ENCODE measurements around the gene FIGN.

The FIGN gene

GRCh38 chr2:163741435-163741834 is 5.6 kb upstream of the FIGN start:
- Histone ChIP-seq H4K20me1 (ENCODE audit: insufficient read depth, low read length) (no peaks in the 10 kb centered on the region), H2AFZ (ENCODE audit: low read depth, low read length) (no peak overlapping the region), H3K27me3 (ENCODE audit: low read depth, low read length) (no peaks in the 10 kb centered on the region), H3K27ac (ENCODE audit: low read length) (no peak overlapping the region), H3K9ac (ENCODE audit: low read length) (no peak overlapping the region), H3K4me1 (ENCODE audit: low read length) (no peaks in the 10 kb centered on the region; the same call in 1 of the 2 replicates), H3K4me3 (ENCODE audit: low read length) (no peak overlapping the region), H3K36me3 (replicated peaks; ENCODE audit: low read depth, low read length) (no peaks in the 10 kb centered on the region), H3K4me2 (ENCODE audit: low read length) (no peak overlapping the region), H3K9me3 (ENCODE audit: insufficient read depth, low read length) (no peaks in the 10 kb centered on the region), H3K79me2 (ENCODE audit: low read length) (no peaks in the 10 kb centered on the region)
- TF ChIP-seq EZH2phosphoT487 (IDR thresholded peaks at IDR 0.05; ENCODE audit: low read depth) (no peak), CTCF (IDR thresholded peaks at IDR 0.05; ENCODE audit: low read depth, low read length) (no peak)

- no peaks in the 10 kb centered on the region for H3K27me3 ChIP-seq (ENCODE audit: low read depth, low read length)
- no peak overlapping the region for H3K9ac ChIP-seq (ENCODE audit: low read length)
- no peaks in the 10 kb centered on the region for H3K9me3 ChIP-seq (ENCODE audit: insufficient read depth, low read length)
- no peak overlapping the region for H3K4me2 ChIP-seq (ENCODE audit: low read length)
- H3K27ac ChIP-seq (ENCODE audit: low read length): no peak overlapping the region
- no peaks in the 10 kb centered on the region for H3K79me2 ChIP-seq (ENCODE audit: low read length)
- no peak for TF ChIP-seq EZH2phosphoT487 (IDR thresholded peaks at IDR 0.05; ENCODE audit: low read depth)
- no peak for TF ChIP-seq CTCF (IDR thresholded peaks at IDR 0.05; ENCODE audit: low read depth, low read length)
- no peaks in the 10 kb centered on the region for H3K36me3 ChIP-seq (replicated peaks; ENCODE audit: low read depth, low read length)
- H3K4me3 ChIP-seq (ENCODE audit: low read length): no peak overlapping the region
- H3K4me1 ChIP-seq (ENCODE audit: low read length): no peaks in the 10 kb centered on the region
- no peaks in the 10 kb centered on the region for H4K20me1 ChIP-seq (ENCODE audit: insufficient read depth, low read length)
- H2AFZ ChIP-seq (ENCODE audit: low read depth, low read length): no peak overlapping the region
Observed at GRCh38 chr2:163737563-163737962, 1.8 kb upstream of the FIGN start.

- Histone ChIP-seq H3K4me1 (ENCODE audit: low read length) (no peaks in the 10 kb centered on the region), H3K4me2 (ENCODE audit: low read length) (no peak overlapping the region), H3K9me3 (ENCODE audit: insufficient read depth, low read length) (no peaks in the 10 kb centered on the region), H3K27ac (ENCODE audit: low read length) (no peak overlapping the region), H3K36me3 (replicated peaks; ENCODE audit: low read depth, low read length) (no peaks in the 10 kb centered on the region), H4K20me1 (ENCODE audit: insufficient read depth, low read length) (no peaks in the 10 kb centered on the region), H3K79me2 (ENCODE audit: low read length) (no peaks in the 10 kb centered on the region), H3K9ac (ENCODE audit: low read length) (no peak overlapping the region), H2AFZ (ENCODE audit: low read depth, low read length) (no peak overlapping the region), H3K27me3 (ENCODE audit: low read depth, low read length) (no peaks in the 10 kb centered on the region), H3K4me3 (ENCODE audit: low read length) (no peak overlapping the region)
- TF ChIP-seq EZH2phosphoT487 (IDR thresholded peaks at IDR 0.05; ENCODE audit: low read depth) (no peak), CTCF (IDR thresholded peaks at IDR 0.05; ENCODE audit: low read depth, low read length) (no peak)
Observed at GRCh38 chr2:163737190-163737439, 1.3 kb upstream of the FIGN start.

GRCh38 chr2:163736433-163737189 is 803 bp upstream of the FIGN start:
- Histone ChIP-seq H4K20me1 (ENCODE audit: insufficient read depth, low read length) (no peaks in the 10 kb centered on the region), H3K79me2 (ENCODE audit: low read length) (no peaks in the 10 kb centered on the region), H3K4me3 (ENCODE audit: low read length) (no peak overlapping the region), H3K4me2 (ENCODE audit: low read length) (no peak overlapping the region), H3K27me3 (ENCODE audit: low read depth, low read length) (no peaks in the 10 kb centered on the region), H3K36me3 (replicated peaks; ENCODE audit: low read depth, low read length) (no peaks in the 10 kb centered on the region), H3K9me3 (ENCODE audit: insufficient read depth, low read length) (no peaks in the 10 kb centered on the region), H2AFZ (ENCODE audit: low read depth, low read length) (no peak overlapping the region), H3K27ac (ENCODE audit: low read length) (no peak overlapping the region), H3K4me1 (ENCODE audit: low read length) (no peaks in the 10 kb centered on the region), H3K9ac (ENCODE audit: low read length) (no peak overlapping the region)
- TF ChIP-seq EZH2phosphoT487 (IDR thresholded peaks at IDR 0.05; ENCODE audit: low read depth) (no peak), CTCF (IDR thresholded peaks at IDR 0.05; ENCODE audit: low read depth, low read length) (no peak)
